Middle frontal gyrus (tissue), 1 donor: ENCODE data around the gene ETHE1.

Experiments used
- DNase-seq: peaks from one replicate; pipeline ENCODE4 v3.0.0-alpha.2; 2015; ENCODE audit warnings: low spot score; ENCODE audit errors: extremely low spot score

The ETHE1 gene

GRCh38 chr19:43467276-43467675 is 59.7 kb downstream of the ETHE1 start:
- DNase-seq, result no peak

GRCh38 chr19:43466793-43467192 is 60.2 kb downstream of the ETHE1 start:
- no peak for DNase-seq

GRCh38 chr19:43465468-43466120 is 61.4 kb downstream of the ETHE1 start, which contains the start of gene LYPD3:
TSS of gene LYPD3 (minus strand) at chr19:43465608. CDS start at chr19:43465571, 37 bp downstream.
- no peak for DNase-seq

GRCh38 chr19:43464134-43464775 is 62.7 kb downstream of the ETHE1 start:
- no peak for DNase-seq

GRCh38 chr19:43463381-43464133 is 63.4 kb downstream of the ETHE1 start:
- peak; percentile 63 for DNase-seq

- DNase-seq, result no peak
These were observed 64.1 kb downstream of the ETHE1 start for GRCh38 chr19:43462785-43463380.

GRCh38 chr19:43462383-43462782 is 64.6 kb downstream of the ETHE1 start:
- DNase-seq, result no peak

GRCh38 chr19:43461303-43461702 is 65.7 kb downstream of the ETHE1 start:
- DNase-seq, result no peak

- no peak for DNase-seq
These were observed 66.5 kb downstream of the ETHE1 start for GRCh38 chr19:43460362-43461016.

GRCh38 chr19:43457809-43458208 is 69.2 kb downstream of the ETHE1 start:
- no peak for DNase-seq
